ENCODE measurements around the gene GYS1.

- TF ChIP-seq POLR2A (IDR thresholded peaks at IDR 0.05) (no peak), CTCF (IDR thresholded peaks at IDR 0.05) (no peak)
Measured at GRCh38 chr19:49014870-49015255, 21.8 kb upstream of the GYS1 start.

Measured in suprapubic skin (tissue), 3 donors.